SJSA1 (cell line): ENCODE data around the gene CD48. TPM values are rescaled to one million over a fixed set of nuclear protein-coding genes. Genes with fewer than 3 reads are reported as not detected.

Experiments used
- DNase-seq, 2 experiments: peaks; one replicate each; pipeline ENCODE4 v3.0.0-alpha.2; 2015 to 2020; ENCODE audit warnings: low spot score in 2 of 2, low read depth in 1 of 2
- H3K27ac ChIP-seq: fragments of 250-450 bp; sonication (Bioruptor Pico); 2 replicates; pipeline ENCODE4 v1.5.1; 2020; ENCODE audit warnings: mild to moderate bottlenecking, moderate library complexity
- H3K27me3 ChIP-seq: fragments of 250-450 bp; sonication (Bioruptor Pico); replicated peaks from 2 replicates; pipeline ENCODE4 v1.5.1; 2020; ENCODE audit warnings: mild to moderate bottlenecking, moderate library complexity
- H3K36me3 ChIP-seq: fragments of 250-450 bp; sonication (Bioruptor Pico); 2 replicates; pipeline ENCODE4 v1.5.1; 2020; ENCODE audit warnings: mild to moderate bottlenecking
- H3K4me1 ChIP-seq: fragments of 250-450 bp; sonication (Bioruptor Pico); replicated peaks from 2 replicates; pipeline ENCODE4 v1.6.1; 2021; ENCODE audit warnings: mild to moderate bottlenecking
- H3K4me3 ChIP-seq: fragments of 250-450 bp; sonication (Bioruptor Pico); 2 replicates; pipeline ENCODE4 v1.5.1; 2020; ENCODE audit warnings: mild to moderate bottlenecking
- H3K9me3 ChIP-seq: fragments of 250-450 bp; sonication (Bioruptor Pico); replicated peaks from 2 replicates; pipeline ENCODE4 v1.5.1; 2020; ENCODE audit warnings: mild to moderate bottlenecking
- total RNA-seq: library from RNA; depleted of rRNA; stranded (reverse); fragments of >200 nt; shearing (Covaris generic); gene quantifications from 2 replicates; pipeline ENCODE4 v1.2.3, GENCODE V29; 2014

Gene CD48
- total RNA-seq, 1 experiment from 2014 or later, result not detected

GRCh38 chr1:160747717-160748116 is 36.1 kb upstream of the CD48 start:
- H3K27ac ChIP-seq, result no peak overlapping the region

GRCh38 chr1:160746836-160747500 is 35.3 kb upstream of the CD48 start:
- no peaks in the 10 kb centered on the region for H3K36me3 ChIP-seq
- peaks cover 9% of the 10 kb centered on the region; the same call in 1 of the 2 replicates for H3K27me3 ChIP-seq
- no peaks in the 10 kb centered on the region for H3K9me3 ChIP-seq
- H3K4me3 ChIP-seq, result no peak overlapping the region
- no peaks in the 10 kb centered on the region for H3K4me1 ChIP-seq
- no peak for DNase-seq
- H3K27ac ChIP-seq, result no peak overlapping the region

More at GRCh38 chr1:160747717-160748116, 36.1 kb upstream of the CD48 start:
- H3K4me3 ChIP-seq, result no peak overlapping the region
- H3K36me3 ChIP-seq, result no peaks in the 10 kb centered on the region
- H3K9me3 ChIP-seq, result no peaks in the 10 kb centered on the region
- DNase-seq, result no peak
- no peaks in the 10 kb centered on the region for H3K4me1 ChIP-seq
- peaks cover 15% of the 10 kb centered on the region for H3K27me3 ChIP-seq

GRCh38 chr1:160745551-160745950 is 33.9 kb upstream of the CD48 start:
- H3K27me3 ChIP-seq, result peaks cover 9% of the 10 kb centered on the region; the same call in 1 of the 2 replicates
- no peak overlapping the region for H3K27ac ChIP-seq
- no peaks in the 10 kb centered on the region for H3K4me1 ChIP-seq
- H3K4me3 ChIP-seq, result no peak overlapping the region
- H3K9me3 ChIP-seq, result no peaks in the 10 kb centered on the region
- no peak for DNase-seq
- H3K36me3 ChIP-seq, result no peaks in the 10 kb centered on the region

- Histone ChIP-seq H3K4me1 (no peaks in the 10 kb centered on the region), H3K27me3 (peaks cover 9% of the 10 kb centered on the region; the same call in 1 of the 2 replicates), H3K9me3 (no peaks in the 10 kb centered on the region), H3K27ac (no peak overlapping the region), H3K36me3 (no peaks in the 10 kb centered on the region), H3K4me3 (no peak overlapping the region)
- DNase-seq, result no peak
These were observed 33.4 kb upstream of the CD48 start for GRCh38 chr1:160744852-160745520.

GRCh38 chr1:160744199-160744851 is 32.7 kb upstream of the CD48 start:
- no peak overlapping the region for H3K4me3 ChIP-seq
- H3K27me3 ChIP-seq, result peaks cover 9% of the 10 kb centered on the region; the same call in 1 of the 2 replicates
- no peak for DNase-seq
- H3K36me3 ChIP-seq, result no peaks in the 10 kb centered on the region
- H3K9me3 ChIP-seq, result no peaks in the 10 kb centered on the region
- H3K4me1 ChIP-seq, result no peaks in the 10 kb centered on the region
- H3K27ac ChIP-seq, result no peak overlapping the region

- H3K9me3 ChIP-seq, result no peaks in the 10 kb centered on the region
- H3K27ac ChIP-seq, result no peak overlapping the region
- H3K27me3 ChIP-seq, result peaks cover 9% of the 10 kb centered on the region; the same call in 1 of the 2 replicates
- H3K4me3 ChIP-seq, result no peak overlapping the region
- no peak for DNase-seq
- no peaks in the 10 kb centered on the region for H3K36me3 ChIP-seq
- no peaks in the 10 kb centered on the region for H3K4me1 ChIP-seq
These were observed 31.6 kb upstream of the CD48 start for GRCh38 chr1:160743266-160743665.

- Histone ChIP-seq H3K36me3 (no peaks in the 10 kb centered on the region), H3K4me1 (no peaks in the 10 kb centered on the region), H3K9me3 (no peaks in the 10 kb centered on the region), H3K4me3 (no peak overlapping the region), H3K27ac (no peak overlapping the region), H3K27me3 (peaks cover 9% of the 10 kb centered on the region; the same call in 1 of the 2 replicates)
- no peak for DNase-seq
These were observed 31.0 kb upstream of the CD48 start for GRCh38 chr1:160742428-160743127.

GRCh38 chr1:160741612-160742348 is 30.2 kb upstream of the CD48 start:
- Histone ChIP-seq H3K27me3 (peaks cover 9% of the 10 kb centered on the region; the same call in 1 of the 2 replicates), H3K4me3 (no peak overlapping the region), H3K27ac (no peak overlapping the region), H3K4me1 (no peaks in the 10 kb centered on the region), H3K9me3 (no peaks in the 10 kb centered on the region), H3K36me3 (no peaks in the 10 kb centered on the region)
- DNase-seq, result no peak

- H3K36me3 ChIP-seq, result no peaks in the 10 kb centered on the region
These were observed 29.5 kb upstream of the CD48 start for GRCh38 chr1:160741092-160741501.

GRCh38 chr1:160740133-160740688 is 28.6 kb upstream of the CD48 start:
- H3K4me1 ChIP-seq, result no peaks in the 10 kb centered on the region
- no peak overlapping the region for H3K4me3 ChIP-seq
- H3K27me3 ChIP-seq, result no peaks in the 10 kb centered on the region
- no peaks in the 10 kb centered on the region for H3K36me3 ChIP-seq
- no peaks in the 10 kb centered on the region for H3K9me3 ChIP-seq
- H3K27ac ChIP-seq, result no peak overlapping the region
- no peak for DNase-seq

More at GRCh38 chr1:160741092-160741501, 29.5 kb upstream of the CD48 start:
- no peak overlapping the region for H3K27ac ChIP-seq
- H3K9me3 ChIP-seq, result no peaks in the 10 kb centered on the region
- H3K27me3 ChIP-seq, result peaks cover 5% of the 10 kb centered on the region; the same call in 1 of the 2 replicates
- no peak for DNase-seq
- no peak overlapping the region for H3K4me3 ChIP-seq
- H3K4me1 ChIP-seq, result no peaks in the 10 kb centered on the region

GRCh38 chr1:160739098-160739511 is 27.5 kb upstream of the CD48 start, which contains the start of gene SLAMF7:
Gene SLAMF7 (plus strand): TSS chr1:160739247. CDS start chr1:160739302, 55 bp downstream.
- no peak for DNase-seq
- no peak within 1 kb of the TSS for H3K4me3 ChIP-seq
- H3K4me1 ChIP-seq, result no peaks in the 10 kb centered on the region
- no peak within 1 kb of the TSS for H3K27ac ChIP-seq
- no peaks in the 10 kb centered on the region for H3K36me3 ChIP-seq
- H3K27me3 ChIP-seq, result no peaks in the 10 kb centered on the region
- no peaks in the 10 kb centered on the region for H3K9me3 ChIP-seq

GRCh38 chr1:160738271-160738670 is 26.6 kb upstream of the CD48 start:
- H3K4me3 ChIP-seq, result no peak overlapping the region
- no peaks in the 10 kb centered on the region for H3K27me3 ChIP-seq
- no peak overlapping the region for H3K27ac ChIP-seq
- H3K4me1 ChIP-seq, result no peaks in the 10 kb centered on the region
- no peaks in the 10 kb centered on the region for H3K9me3 ChIP-seq
- no peaks in the 10 kb centered on the region for H3K36me3 ChIP-seq
- DNase-seq, result no peak

- H3K4me1 ChIP-seq, result no peaks in the 10 kb centered on the region
- DNase-seq, result no peak
- H3K36me3 ChIP-seq, result no peaks in the 10 kb centered on the region
- no peak overlapping the region for H3K27ac ChIP-seq
- H3K4me3 ChIP-seq, result no peak overlapping the region
- no peaks in the 10 kb centered on the region for H3K9me3 ChIP-seq
- no peaks in the 10 kb centered on the region for H3K27me3 ChIP-seq
These were observed 22.7 kb upstream of the CD48 start for GRCh38 chr1:160734301-160734700.
